Bronchial epithelial cell (primary cell): Measurements from ENCODE around the gene CFAP20DC. TPM values are rescaled to one million over a fixed set of nuclear protein-coding genes. Genes with fewer than 3 reads are reported as not detected.

ENCODE experiments used
- DNase-seq: peaks from one replicate; pipeline ENCODE4 v3.0.0-alpha.2; 2010; ENCODE audit warnings: low read depth
- FAIRE-seq: peaks from 2 replicates; lab custom pipeline; 2011; peaks lifted over from hg19 to GRCh38; lab: Jason Lieb, UNC
- H3K27me3 ChIP-seq: 2 replicates; pipeline ENCODE4 v1.5.1; 2011; ENCODE audit warnings: low read length; ENCODE audit not compliant: control insufficient read depth, insufficient read depth
- H3K36me3 ChIP-seq: 2 replicates; pipeline ENCODE4 v1.5.1; 2011; ENCODE audit warnings: low read length; ENCODE audit not compliant: control insufficient read depth, insufficient read depth
- H3K4me3 ChIP-seq: 2 replicates; pipeline ENCODE4 v1.5.1; 2011; ENCODE audit warnings: mild to moderate bottlenecking, low read depth, low read length, control low read depth
- CTCF ChIP-seq: IDR thresholded peaks from 2 replicates; pipeline ENCODE4 v1.5.1; 2011; ENCODE audit warnings: mild to moderate bottlenecking, moderate library complexity, low read length, control low read depth, inconsistent platforms; ENCODE audit not compliant: insufficient read depth, severe bottlenecking
- total RNA-seq: library from RNA; depleted of rRNA; stranded (reverse); fragments of >200 nt; gene quantifications from 2 replicates; pipeline ENCODE4 v1.2.1, GENCODE V29; 2014

CFAP20DC gene
- total RNA-seq, 1 donor from 2014 or later, result 6.8 TPM

DNA sequence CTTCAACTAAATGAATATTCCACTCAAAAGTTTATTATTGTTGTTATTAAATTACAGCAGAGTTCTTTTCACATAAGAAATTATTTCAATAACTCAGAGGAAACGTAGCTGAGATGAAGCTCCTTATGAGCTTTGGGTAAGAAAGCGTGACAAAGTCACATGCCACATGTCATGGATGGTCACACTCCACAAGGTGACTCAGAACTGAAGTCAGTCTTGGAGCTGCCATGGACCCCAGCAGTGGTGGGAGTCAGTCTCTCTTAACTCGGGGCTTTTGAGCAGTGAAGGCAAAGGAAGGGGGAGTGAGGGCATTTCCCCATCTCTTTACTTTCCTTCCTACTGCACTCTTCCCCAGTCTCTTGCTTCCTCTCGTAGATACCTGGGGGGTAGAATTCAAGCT lies 295.8 kb downstream of the CFAP20DC start:
- Histone ChIP-seq H3K36me3 (no peaks in the 10 kb centered on the region), H3K4me3 (no peak overlapping the region), H3K27me3 (no peaks in the 10 kb centered on the region)
- no peak for TF ChIP-seq CTCF
- FAIRE-seq, result no peak
- no peak for DNase-seq

DNA sequence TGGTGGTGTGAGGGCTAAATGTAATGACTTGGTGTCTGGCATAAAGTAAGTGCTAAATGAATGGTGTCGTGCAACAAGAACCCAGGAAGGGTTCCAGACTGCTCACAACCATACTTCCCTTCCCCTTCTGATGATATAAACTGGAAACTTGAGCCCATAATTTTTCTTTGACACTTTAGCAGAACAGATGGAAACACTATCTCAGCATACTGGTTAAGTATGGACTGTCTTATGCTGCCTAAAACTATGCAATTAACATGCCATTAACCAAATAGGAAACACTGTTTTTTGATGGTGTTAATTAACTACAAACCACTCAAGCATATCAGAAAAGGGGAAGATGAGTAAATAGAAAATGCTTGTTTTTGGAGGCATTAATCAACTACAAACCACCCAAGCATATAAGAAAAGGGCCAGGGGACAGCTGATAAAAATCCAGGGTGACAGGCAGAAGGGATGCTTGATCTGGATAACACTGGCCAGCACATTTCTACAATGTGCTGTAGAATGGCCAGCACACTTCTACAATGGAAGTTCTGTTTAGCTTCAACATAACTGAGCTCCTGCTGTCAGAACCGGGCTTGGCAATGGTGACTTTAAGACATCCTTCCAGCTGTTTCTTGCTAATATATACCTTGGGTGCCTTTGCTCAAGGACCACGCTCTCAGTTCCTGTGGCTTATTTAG lies 297.8 kb downstream of the CFAP20DC start:
- FAIRE-seq (no peak), DNase-seq (no peak)
- no peak for TF ChIP-seq CTCF
- Histone ChIP-seq H3K27me3 (no peaks in the 10 kb centered on the region), H3K4me3 (no peak overlapping the region), H3K36me3 (no peaks in the 10 kb centered on the region)

GRCh38 chr3:58751235-58751634 lies 298.6 kb downstream of the CFAP20DC start:
- no peak for DNase-seq
- FAIRE-seq, result no peak
- TF ChIP-seq CTCF, result no peak

GRCh38 chr3:58749948-58750347 lies 299.9 kb downstream of the CFAP20DC start:
- no peaks in the 10 kb centered on the region for H3K27me3 ChIP-seq
- no peak overlapping the region for H3K4me3 ChIP-seq
- no peak for FAIRE-seq
- no peak for TF ChIP-seq CTCF
- H3K36me3 ChIP-seq, result no peaks in the 10 kb centered on the region
- peak; percentile 38 for DNase-seq

More at GRCh38 chr3:58751235-58751634, 298.6 kb downstream of the CFAP20DC start:
- no peaks in the 10 kb centered on the region for H3K27me3 ChIP-seq
- no peak overlapping the region for H3K4me3 ChIP-seq
- no peaks in the 10 kb centered on the region for H3K36me3 ChIP-seq

DNA sequence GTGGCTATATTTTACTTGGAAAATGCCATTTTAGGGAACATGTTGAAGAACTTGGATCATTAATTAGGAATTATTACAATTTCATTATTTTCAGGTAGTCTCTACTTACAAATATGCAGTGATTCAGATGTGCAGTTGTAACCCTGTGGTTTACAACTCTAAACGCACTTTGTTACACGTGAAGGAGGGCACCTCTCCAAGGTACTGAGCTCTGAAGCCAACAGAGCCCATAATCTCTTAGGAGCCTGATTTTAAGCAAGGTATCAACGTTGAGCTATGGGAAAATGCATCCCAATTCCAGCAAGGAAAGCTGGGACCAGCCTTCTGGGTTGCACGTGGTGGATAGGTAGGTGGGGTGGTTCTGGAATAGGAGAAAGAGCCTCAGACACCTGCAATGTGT lies 301.8 kb downstream of the CFAP20DC start:
- Histone ChIP-seq H3K27me3 (no peaks in the 10 kb centered on the region), H3K4me3 (no peak overlapping the region), H3K36me3 (no peaks in the 10 kb centered on the region)
- FAIRE-seq (peak; percentile 32), DNase-seq (no peak)
- no peak for TF ChIP-seq CTCF

GRCh38 chr3:58746758-58747157 lies 303.1 kb downstream of the CFAP20DC start:
- no peak for TF ChIP-seq CTCF
- FAIRE-seq (no peak), DNase-seq (no peak)
- no peaks in the 10 kb centered on the region for H3K36me3 ChIP-seq
- no peak overlapping the region for H3K4me3 ChIP-seq
- no peaks in the 10 kb centered on the region for H3K27me3 ChIP-seq
